Activated CD8-positive, alpha-beta memory T cell treated with anti-CD3 and anti-CD28 coated beads, Interleukin-2, amount 50 U/mL, for 24 hours (primary cell): ENCODE measurements around the gene GCSAM.

ENCODE experiments used
- DNase-seq: peaks from one replicate; pipeline ENCODE4 v3.0.0-alpha.2; 2020; ENCODE audit errors: extremely low read depth

The GCSAM gene, protein sequence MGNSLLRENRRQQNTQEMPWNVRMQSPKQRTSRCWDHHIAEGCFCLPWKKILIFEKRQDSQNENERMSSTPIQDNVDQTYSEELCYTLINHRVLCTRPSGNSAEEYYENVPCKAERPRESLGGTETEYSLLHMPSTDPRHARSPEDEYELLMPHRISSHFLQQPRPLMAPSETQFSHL

DNA sequence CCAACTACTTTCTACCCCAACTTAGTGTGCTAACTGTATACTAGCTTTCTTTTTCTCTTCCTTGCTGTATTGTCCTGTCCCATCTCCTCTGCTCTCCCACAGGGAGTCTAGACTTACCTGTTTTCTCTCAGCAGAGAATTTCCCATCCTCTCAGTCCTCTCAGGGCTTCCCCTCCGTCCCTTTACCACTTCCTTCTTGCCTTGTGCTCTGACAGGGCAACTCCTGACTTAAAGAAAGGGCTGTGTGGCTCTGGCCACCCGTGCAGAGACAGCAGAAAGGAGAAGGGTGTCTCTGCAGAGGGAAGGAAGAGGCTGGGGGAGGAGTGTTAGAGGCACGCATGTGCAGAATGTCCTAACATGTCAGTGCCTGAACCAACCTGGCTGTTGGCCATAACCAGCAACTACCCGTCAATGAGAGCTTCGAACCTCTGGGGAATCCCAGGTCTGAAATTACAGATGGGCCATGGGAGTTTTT is at the start of gene GCSAM:
TSS of gene GCSAM (minus strand) at position 274 of the 474 bp plus-strand sequence. CDS start at position 146, 128 bp downstream.
- DNase-seq = peak; percentile 30

DNA sequence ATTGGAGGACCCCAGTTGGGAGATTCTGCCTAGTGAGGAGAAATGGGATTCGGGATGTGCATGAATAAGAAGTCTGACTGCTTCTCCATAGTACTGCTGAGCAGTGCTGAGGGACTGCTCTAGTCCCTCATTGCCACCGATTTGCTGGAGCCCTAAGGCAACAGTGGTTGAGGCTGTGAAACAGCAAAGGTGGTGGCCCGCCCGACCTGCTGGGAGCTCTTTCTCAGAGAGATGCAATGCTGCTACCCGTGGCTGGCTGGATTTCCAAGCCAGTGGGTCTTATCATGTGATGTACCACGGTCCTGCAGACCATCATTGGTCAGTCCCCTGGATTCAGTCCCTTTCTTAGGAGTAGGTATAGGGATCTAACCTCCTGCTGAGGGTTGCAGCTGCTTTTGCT is 42.6 kb upstream of the GCSAM start:
- no peak for DNase-seq

DNA sequence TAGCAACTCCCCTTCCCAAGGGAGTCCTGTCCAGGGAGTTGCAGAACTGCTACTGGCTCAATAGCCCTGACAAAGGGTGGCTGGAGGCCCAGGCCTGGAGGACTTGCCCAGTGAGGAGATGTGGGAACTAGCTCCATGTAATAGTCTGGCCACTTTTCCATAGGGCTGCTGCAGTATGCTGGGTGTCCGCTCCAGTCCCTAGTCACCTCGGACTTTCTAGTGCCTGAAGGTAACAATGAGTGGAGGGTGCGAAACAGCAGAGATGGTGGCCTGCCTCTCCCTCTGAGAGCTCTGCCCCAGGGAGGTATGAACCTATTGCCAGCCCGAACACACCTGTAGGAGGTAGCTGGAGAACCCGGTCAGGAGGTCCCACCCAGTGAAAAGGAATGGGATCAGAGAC is 42.0 kb upstream of the GCSAM start:
- no peak for DNase-seq

DNA sequence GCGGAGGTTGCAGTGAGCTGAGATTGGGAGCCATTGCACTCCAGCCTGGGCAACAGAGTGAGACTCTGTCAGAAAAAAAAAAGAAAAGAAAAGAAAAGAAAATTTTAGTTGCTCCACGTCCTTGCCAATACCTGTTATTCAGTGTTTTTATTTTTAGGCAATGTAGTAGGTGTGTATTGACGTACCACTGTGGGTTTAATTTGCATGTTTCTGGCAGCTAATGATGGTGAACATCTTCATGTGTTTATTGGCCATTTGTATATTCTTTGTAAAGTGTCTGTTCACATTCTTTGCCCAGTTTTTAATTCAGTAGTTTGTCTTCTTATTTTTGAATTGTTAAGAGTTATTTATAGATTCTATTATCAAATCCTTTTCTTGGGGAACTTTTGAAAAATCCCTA is 38.1 kb upstream of the GCSAM start:
- DNase-seq = no peak

DNA sequence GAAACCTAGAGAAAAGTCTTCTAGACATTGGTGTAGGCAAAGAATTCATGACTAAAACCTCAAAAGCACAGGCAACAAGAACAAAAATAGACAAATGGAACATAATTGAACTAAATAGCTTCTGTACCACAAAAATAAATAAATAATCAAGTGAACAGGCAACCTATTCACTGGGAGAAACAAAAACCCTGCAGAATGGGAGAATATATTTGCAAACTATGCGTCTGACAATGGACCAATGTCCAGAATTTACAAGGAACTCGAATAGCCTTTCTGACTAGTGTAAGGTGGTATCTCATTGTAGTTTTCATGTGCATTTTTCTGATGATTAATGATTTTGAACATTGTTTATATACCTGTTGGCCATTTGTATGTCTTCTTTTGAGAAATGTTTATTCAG is 37.0 kb upstream of the GCSAM start:
- no peak for DNase-seq

DNA sequence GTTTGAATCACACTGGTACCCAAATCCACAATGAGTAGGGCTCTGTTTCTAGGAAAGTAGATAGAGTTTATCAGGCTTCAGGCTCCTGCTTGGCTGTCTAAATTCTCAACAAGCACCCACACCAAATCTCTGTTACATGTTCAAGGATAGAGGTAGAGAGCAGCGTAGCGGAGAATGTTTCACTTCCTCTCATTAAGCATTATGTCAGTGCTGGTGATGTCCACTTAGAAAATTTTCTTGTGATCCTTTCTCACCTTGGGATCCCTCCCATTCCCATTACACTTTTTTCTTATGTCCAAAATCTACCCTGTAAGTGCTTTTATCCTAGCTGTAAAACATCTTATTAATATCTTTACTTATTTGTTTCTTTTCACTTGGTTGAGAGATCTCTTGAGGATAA is 34.7 kb upstream of the GCSAM start:
- DNase-seq = no peak

DNA sequence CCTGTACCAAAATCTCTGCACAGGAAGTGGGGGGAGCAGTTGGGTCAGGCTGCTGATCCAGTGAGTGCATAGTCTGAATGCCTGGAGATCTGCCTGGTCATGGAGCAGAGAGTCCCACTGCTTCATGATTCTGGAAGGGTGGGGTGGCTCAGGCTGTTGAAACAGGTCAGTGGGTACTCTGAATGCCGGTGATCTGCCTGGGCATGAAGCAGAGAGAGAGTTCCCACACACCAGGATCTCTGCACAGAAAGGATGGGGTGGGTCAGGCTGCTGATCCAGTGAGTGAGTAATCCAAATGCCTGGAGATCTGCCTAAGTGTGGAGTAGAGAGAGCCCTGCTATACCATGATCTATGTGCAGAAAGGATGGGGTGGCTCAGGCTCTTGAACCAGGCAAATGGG is 16.1 kb upstream of the GCSAM start:
- no peak for DNase-seq

DNA sequence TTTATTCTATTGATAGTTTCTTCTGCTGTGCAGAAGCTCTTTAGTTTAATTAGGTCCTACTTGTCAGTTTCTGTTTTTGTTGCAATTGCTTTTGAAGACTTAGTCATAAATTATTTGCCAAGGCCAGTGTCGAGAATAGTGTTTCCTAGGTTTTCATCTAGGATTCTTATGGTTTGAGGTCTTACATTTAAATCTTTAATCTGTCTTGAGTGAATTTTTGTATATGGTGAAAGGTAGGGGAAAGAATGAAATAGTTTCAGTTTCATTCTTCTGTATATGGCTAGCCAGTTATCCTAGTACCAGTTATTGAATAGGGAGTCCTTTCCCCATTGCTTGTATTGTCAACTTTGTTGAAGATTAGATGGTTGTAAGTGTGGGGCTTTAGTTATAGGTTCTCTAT is 10.6 kb upstream of the GCSAM start:
- no peak for DNase-seq

DNA sequence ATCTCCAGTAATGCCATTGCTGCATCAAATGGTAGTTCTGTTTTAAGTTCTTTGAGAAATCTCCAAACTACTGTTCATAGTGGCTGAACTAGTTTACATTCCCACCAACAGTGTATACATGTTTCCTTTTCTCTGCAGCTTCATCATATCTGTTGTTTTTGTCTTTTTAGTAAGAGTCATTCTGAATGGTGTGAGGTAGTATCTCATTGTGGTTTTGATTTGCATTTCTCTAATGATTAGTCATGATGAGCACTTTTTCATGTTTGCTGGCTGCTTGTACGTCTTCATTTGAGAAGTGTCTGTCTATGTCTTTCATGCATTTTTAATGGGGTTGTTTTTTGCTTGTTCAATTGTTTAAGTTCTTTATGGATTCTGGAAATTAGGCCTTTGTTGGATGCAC is 10.2 kb upstream of the GCSAM start:
- DNase-seq = no peak

DNA sequence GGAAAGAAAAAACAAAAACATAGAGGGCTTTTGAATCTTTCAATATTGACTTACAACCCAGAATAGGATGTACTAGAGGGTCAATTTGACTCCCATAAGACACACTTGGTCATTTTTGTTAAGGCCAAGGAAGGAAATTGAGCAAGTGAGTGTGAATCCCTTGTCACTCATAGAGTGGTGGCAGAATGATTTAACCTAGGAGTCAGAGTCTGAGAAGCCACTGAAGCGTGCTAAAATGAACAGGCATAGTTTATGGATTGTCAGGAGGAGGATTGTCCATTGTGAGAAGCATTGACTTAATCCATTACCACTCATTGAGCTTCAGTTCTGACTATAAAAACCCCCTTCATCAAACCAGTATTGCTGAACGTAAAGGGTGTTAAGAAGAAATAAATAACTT is 8.2 kb upstream of the GCSAM start:
- no peak for DNase-seq

DNA sequence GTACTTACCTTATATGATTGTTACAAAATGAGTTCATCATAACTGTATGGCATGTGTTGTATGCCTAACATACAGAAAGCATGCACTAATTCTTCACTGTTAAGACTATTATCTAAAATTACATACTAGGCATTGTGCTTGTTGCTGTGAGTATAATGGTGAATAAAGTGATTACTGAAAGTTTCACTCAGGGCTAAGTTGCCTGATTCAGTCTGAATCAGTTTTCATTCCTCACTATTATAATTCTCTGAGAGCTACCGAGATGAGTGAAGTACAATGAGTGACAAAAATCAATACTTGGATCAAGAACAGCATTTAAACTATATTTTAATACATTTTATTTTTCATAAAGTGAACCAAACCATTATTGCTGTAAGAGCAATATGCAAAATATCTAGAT is 7.5 kb upstream of the GCSAM start:
- DNase-seq = no peak

DNA sequence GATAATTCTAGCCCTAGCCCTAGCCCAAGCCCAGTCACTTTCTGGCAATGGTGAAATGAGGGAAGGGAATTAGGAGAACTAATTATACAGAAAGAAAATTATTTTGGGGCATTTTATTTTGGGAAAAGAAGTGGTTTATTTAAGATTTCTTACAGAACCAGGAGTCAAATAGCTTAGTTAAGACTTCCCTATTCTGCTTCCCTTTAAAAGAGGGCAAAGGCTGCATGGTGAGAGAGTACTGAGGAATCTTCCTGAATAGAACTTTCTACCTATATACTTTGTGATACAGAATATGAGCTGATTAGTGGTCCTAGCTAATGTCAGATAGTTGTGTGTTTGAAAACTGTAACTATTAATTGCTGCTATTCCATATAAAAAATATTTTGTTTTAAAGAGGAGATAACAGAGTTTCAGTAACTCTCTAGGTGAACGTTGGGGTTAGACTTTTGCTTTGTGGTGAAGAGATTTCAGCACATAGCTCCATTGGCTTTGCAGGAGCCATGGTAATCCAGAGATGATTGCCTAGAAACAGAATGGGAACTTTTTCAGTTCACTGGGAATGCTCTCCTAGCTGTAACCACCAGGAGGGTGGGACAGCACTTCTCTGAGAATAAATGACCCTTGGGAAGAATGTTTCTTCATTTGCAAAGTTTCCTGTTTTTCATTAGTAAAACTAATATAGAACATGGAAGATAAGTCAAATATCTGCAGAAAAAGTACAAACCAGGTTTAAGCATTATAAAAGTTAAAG is 5.3 kb upstream of the GCSAM start:
- DNase-seq = no peak

DNA sequence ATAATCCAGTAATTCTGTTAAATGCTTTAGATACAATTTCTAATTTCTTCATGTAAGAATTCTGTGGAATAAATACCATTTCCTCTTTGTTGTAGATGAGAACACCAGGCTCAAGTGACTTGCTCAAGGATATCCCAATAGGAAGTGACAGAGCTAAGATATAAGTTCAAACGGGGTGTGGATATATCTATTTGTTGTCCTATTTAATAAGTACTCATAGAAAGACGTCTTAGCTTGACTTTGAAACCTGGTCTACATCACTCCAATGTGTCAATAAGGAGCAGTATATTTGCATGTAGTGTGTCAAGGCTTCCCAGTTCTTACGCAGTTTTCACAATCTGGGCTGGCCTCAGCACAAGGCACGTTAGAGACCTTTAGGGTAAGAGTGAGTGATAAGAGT is 4.7 kb upstream of the GCSAM start:
- no peak for DNase-seq

DNA sequence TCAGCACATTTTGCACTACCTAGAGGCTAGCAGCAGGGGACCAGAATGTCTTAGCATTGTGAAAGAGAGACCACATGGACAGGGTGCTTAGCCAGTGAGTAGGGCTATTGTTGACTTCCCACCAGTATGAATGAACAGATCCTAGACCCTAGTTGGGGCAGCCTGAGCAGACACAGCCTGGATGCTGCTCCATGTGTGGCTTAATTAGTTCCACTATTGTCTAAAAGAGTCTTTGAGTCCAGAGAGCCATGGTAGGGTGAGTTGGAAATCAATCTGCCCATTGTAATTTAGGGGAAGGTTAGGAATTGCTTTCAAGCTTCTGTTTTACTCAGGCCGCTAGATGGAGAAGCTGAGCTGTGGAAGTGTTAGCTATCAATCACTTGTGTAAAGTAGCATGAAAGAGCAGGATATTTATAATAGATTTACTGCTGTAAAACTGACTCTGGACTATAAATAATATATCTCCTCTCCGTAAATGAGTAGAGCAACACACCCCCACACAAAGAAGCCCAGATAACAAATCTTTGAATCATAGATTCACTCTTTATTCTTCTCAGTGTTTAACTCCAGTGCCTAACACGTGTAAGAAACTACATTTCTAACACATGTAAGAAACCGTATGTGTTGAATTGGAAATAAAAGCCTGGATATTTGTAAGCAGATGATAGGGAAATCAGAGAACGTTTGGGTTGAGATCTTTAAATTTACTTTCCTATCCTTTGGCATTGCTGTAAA is 4.1 kb upstream of the GCSAM start:
- no peak for DNase-seq

DNA sequence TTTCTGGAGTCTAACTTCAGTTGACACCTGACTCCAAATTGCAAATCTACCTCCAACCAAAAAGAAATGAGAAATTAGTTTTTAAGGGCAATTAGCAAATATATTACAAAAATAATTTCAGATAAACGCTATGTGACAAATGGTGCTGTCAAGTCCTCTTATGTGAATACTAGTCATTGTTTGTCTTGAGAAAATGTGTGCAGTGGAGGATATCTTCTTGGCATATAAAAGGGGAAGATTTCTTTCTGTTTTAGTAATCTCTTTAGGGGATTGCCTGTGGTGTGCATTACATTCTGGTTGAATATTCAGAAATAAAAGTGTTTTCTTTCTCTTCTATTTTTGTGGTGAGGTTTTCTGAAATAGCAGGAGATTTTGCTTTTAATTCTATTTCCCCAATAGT is 3.0 kb upstream of the GCSAM start:
- no peak for DNase-seq

DNA sequence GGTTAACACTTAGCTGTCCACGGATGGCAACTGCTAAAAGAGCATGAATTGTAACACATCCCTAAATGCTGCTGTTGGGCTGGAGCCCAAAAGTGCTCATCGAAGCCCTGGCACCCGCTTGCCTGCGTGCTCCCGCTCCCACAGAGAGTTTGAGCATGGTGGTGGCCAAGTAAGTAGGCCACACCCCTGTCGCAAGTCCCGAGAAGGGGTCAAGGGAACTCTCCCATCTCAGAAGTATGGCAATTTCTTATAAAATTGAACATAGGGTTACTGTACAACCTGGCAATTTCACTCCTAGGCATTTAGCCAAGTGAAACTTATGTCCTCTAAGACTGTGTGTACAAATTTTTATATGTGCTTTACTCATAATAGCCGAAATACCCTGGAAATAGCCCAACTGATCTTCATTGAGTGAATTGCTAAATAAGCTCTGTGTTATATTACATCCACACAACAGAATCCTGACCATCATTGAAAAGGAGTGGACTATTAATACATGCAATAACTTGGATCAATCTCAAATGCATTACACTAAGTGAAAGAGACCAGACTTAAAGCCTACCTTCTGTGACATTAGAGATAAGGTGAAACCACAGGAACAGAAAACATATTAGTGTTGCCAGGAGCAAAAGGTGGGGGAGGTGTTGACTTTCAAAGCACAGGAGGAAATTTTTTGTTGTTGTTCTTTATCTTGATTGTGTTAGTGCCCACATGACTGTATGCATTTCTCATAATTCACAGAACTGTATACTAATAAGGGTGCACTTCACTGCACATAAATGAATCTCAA is 1.5 kb upstream of the GCSAM start:
- no peak for DNase-seq

DNA sequence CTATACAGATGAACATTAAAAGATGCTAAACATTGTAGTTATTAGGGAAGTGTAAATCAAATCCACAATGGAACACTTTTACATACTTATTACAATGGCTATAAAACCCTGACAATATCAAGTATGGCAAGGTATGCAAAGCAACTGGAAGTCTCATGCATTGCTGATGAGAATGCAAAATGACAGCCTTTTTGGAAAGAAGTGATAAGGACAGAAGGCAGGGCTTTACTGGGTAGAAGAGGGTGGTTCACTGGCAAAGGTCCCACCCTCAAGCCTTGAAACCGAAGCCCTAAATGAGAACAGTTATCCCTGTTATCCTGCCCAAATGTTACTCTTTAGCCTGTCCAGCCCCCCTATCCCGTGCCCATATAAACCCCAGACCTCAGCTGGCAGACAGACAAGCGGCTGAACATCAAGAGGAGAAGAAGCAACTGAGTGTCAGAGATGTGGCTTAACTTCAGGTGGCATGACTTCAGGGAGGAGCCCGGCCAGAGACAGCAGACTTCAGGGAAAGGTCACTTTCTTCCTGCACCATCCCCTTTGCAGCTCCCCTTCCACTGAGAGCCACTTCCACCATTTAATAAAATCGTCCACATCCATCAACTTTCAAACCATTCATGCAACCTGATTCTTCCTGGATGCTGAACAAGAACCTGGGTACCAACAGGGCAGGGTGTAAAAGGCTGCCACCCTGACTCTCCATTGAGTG is 732 bp upstream of the GCSAM start:
- DNase-seq = no peak

DNA sequence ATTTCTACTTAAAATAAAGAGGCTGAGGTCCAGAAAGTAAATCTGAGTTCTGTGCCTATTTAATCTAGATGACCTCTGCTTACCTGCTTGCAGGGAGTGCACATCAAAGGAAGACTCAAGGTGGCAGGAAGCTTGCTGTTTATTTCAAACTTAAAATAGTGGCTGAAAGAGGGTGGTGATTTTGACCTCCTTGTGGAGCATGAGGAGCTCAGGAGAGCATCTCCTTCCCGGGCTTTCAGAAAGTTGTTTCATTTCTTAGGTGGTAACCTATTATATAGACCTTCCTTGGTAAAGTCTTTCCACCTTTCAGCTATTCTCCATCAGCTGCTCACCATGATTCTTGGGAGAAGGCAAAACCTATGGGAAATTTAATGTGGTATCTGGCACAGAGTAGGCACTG is 494 bp downstream of the GCSAM start:
- no peak for DNase-seq

DNA sequence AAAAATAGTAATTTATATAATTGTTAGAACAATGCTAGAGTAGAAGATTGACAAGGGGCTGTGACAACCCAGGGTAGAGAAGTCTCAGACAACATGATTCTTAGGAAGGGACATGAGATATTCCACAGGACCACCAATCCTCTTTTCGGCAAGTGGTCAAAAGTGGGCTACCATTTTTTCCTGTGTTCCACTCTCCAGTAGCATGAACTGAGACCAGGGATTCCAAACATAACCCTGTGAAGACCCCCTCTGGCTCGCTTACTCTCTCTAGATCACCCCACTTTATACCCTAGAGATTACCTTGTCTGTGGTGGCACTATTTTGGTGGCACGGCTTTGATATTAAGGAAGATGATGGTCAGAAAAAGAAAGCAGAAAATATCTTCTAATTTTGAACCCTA is 960 bp downstream of the GCSAM start:
- no peak for DNase-seq

DNA sequence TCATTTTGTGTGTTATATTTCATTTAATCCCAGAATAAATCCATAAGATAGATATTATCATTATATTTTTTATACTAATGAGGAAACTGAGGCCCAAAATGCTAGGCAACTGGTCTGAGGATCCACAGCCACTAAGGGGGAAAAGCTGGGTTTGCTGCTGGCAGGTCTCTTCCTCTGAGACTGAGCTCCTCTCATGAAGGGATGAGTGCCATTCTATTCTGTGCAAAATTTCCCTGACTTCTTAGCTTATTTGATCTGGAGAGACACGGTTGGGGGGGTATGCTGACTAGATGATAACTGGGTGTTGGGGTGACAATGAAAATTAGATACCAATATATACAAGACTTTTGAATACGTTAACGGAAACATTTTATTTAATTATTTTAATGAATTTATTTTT is 1.9 kb downstream of the GCSAM start:
- DNase-seq = no peak

DNA sequence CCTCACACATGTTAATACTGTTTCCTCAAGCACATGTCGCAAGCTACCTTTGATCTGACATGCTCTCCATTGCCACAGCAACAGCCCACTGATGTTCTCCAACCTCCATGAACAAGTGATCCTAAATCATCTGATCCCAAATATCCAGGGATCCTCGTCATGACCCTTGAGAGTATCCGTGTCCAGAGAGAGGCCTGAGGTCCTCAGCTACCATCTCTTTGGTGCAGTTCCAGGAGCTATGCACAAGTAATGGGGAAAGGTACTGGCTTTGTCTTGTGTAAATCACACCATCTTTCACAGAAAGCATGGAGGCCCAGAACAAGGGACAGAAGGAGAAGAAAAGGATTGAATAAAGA is 2.4 kb downstream of the GCSAM start:
- no peak for DNase-seq
